ENCODE results near the gene AP3D1.

Gene AP3D1

DNA sequence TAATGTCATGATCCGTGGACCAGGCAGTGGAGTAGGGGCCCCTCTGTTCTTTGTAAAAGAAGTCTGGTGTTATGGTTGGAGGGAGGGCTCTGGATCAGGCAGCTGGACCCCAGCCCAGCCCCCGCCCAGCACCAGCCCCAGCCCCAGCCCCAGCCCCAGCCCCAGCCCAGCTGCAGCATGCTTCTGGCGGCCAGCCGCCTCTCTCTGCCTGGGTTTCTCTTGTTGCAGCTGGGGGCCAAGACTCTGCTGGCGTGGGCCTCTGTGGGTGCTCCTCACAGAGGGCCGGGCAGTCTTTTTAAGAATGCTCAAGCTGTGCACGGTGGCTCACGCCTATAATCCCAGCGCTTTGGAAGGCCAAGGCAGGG, 30.2 kb upstream of the AP3D1 start:
- no peak for FAIRE-seq
- DNase-seq (ENCODE audit: low spot score), result no peak

DNA sequence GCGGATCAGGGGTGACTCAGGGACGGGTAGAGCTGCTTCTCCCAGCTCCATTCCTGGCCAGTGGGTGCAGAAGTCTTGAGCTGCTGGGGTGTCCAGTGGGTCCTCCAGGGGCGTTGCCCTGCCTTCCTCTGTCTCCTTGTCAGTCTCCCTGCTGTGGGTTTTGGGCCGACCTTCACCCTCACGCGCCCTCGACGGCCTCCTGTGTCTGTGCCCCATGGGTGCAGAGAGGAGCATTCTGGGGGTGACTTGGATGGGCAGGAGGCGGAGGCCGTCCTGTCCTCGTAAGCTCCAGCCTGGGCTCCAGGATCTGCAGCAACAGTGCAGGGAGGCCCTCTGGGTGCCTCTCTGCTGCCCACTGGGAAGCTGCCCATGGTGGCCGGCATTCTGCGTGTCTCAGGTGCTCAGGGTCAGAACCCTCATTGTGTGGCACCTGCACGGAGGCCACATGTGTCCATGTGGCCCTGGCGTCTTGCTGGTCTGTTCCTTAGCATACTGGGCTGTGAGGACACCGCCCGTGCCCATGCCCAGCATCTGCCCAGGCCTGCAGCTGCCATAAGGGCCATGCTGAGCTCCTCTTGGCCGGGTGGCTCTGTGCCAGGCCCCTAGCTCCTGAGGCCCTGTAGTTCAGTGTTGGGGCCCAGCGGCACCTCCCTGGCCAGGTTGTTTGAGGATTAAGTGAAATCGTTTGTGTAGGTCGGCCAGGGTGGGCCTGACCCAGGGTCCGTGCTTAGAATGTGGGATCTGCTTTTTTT, 29.7 kb upstream of the AP3D1 start:
- no peak for FAIRE-seq
- no peak for DNase-seq (ENCODE audit: low spot score)

DNA sequence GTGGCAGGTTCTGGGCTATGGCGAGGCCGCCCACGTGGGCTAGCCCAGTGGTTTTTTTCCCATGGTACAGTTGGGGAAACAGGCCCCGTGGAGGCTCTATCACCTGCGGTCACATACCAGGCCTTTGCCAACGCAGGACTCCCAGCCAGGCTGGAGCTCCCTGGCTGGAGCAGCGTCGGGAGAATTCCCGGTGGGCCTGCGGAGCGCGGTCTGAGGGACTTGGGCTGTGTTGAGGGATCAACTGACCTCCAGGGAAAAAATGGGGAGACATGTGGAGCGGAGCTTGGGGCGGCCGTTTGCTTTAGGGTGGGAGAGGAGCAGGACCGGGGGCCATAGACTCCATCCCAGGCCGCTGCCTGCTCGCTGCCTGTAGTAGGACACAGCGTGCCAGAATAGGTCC, 28.7 kb upstream of the AP3D1 start:
- DNase-seq (ENCODE audit: low spot score), result no peak
- no peak for FAIRE-seq

DNA sequence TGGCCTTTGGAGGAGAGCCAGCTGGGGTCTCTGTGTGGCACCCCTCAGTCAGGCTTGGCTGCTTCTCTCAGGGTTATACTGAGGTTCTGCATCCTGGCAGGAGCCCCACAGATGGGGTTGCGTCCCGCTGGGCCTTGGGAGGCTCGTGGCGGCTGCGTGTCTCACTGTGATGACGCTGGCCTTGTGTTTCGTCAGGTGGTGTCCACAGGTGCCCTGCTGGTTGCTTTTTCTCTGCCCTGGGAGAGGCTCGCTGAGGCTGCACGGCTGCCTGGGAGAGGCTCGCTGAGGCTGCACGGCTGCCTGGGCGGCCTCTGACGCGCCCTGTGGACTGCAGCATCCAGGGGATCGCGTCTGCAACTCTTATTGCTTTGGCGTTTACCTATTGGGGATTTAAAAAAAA, 27.7 kb upstream of the AP3D1 start:
- FAIRE-seq (no peak), DNase-seq (ENCODE audit: low spot score) (no peak)

DNA sequence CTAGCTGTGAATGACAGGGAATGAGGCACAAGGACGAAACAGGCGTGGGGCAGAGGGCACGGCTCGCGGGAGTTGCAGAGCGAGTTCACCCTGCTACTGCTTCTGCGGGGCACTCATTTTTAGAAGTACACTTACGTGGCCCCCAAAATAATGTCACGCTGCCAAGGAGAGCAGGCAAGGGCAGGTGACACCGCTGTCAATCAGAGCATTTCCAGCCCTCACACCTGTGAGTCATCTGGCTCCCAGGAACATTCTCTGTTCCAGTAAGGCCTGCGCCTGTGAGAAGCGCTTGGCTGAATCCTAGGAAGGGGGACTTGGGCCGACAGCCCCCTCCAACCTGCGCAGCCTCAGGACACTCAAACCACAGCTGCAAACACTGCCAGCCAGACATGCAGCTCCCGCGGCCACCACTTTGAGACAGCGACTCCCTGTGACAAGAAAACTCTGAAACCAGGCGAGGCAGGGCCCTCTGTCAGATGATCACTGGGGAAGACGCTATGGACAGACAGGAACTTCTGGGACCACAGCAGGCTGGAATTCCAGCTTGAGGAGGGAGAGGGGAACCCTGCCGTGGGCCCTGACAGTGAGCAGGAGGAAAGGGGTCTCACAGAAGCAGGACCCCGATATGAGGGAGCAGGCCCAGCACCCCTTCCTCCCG, 25.1 kb upstream of the AP3D1 start:
- FAIRE-seq, result no peak
- no peak for DNase-seq (ENCODE audit: low spot score)

DNA sequence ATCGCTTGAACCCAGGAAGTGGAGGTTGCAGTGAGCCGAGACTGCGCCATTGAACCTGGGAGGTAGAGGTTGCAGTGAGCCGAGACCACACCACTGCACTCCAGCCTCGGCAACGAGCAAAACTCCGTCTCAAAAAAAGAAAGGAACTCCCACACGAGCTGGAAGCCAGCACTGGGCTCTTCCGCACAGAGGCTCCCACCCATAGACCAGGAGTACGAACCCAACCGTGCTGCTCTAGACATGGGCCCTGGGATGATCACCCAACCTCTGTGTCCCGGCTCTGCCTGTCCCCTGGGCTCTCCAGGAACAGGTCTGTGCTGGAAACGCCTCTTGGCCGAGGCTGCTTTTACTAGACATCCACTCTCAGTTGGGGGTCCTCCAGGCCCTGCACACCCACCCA, 24.4 kb upstream of the AP3D1 start:
- FAIRE-seq (no peak), DNase-seq (ENCODE audit: low spot score) (no peak)

DNA sequence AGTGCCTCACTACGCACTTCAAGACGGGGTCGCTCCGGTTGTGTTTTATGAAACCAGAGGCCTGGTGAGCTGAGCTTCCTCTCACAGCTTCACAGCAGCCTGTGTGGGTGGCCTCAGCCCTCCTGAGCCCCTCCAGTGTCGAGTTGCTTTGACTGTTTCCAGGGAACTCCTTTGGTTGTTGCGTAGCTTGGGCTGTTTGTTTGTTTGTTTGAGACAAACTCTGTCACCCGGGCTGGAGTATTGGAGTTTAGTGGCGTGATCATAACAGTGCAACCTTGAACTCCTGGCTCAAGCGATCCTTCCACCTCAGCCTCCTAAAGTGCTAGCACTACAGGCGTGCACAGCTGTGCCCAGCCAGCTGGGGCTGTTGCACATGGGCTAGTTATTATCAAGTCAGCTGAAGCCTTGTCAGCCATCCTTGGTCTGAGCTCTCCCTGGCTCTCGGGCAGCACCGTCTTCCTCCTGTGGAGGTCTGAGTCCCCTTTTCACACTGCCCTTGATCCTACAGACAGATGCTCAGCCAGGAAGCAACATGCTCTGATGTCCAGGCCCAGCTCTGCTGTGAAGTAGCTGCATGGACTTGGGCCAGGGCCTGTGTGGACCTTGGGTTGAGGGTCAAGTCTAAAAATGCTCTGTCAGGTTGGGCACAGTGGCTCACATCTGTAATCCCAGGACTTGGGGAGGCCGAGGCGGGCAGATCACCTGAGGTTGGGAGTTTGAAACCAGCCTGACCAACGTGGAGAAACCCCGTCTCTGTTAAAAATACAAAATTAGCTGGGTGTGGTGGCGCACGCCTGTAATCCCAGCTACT, 22.6 kb upstream of the AP3D1 start:
- DNase-seq (ENCODE audit: low spot score) (no peak), FAIRE-seq (no peak)

DNA sequence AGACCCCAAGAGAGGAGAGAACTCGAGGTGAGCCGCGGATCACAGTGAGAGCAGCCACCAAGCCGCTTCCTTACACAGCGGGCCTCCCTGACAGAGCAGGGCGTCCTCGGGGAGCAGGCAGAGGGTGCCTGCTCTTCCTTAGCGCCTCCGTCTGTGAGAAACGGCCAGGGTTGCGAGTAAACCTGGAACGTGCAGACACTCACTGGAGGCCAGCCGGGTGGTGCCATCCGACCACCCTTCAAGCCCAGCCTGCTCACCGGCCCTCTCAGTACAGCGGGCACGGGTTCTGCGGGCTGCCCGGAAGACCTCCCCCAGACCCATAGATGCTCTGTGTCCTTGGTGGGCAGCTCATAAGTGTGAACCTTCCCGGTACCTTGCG, 22.0 kb upstream of the AP3D1 start:
- FAIRE-seq, result no peak

DNA sequence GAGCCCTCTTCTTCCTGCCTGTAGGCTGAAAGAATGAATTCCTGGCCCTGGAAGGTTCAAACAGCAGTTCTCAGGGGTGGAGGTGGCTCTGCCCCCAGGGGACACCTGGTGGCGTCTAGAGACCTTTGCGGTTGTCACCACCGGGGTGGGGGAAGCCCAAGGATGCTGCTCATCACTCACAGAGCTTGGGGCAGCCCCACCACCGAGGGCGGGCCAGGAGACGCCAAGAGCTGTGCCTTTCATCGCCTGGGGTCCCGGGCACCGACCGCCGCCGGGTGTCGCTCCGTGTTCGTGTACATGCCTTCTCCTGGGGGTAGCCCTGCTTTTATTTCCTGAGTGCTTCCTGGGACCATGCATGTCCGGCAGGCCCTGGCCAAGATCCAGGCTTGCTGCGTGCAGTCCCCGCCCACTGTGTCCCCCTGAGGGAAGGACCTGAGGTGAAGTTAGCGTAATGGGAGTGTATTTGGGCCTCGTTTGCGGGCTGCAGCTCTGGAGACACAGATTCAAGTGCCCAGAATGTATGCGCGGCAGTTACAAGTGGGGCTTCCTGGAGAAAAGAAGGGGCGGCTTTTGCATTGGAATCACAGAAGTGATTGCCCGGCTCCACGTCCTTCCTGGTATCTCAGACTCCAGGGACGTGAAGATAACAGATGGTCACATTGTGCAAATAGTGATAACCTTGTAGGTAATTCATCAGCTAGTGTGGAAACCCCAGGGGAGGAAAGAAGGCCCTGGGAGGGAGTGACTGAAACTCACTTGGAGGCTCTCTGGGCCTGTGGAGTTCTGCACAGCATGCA, 20.2 kb upstream of the AP3D1 start:
- no peak for DNase-seq (ENCODE audit: low spot score)
- FAIRE-seq, result no peak

More for the DNA sequence above, 22.0 kb upstream of the AP3D1 start:
- DNase-seq (ENCODE audit: low spot score), result no peak

DNA sequence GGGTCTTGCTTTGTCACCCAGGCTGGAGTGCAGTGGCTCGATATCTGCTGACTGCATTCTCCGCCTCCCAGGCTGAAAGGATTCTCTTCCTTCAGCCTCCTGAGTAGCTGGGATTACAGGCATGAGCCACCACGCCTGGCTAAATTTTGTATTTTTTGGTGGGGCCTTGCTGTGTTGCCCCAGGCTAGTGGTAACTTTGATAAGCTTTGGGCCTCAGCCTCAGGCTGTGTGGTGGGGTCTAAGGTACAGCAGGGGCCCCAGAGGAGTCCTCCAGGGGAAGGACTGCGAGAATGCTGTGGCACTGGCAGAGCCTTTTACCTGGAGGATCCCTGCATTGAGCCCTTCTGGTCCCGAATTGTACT, 19.6 kb upstream of the AP3D1 start:
- DNase-seq (ENCODE audit: low spot score), result no peak
- no peak for FAIRE-seq

DNA sequence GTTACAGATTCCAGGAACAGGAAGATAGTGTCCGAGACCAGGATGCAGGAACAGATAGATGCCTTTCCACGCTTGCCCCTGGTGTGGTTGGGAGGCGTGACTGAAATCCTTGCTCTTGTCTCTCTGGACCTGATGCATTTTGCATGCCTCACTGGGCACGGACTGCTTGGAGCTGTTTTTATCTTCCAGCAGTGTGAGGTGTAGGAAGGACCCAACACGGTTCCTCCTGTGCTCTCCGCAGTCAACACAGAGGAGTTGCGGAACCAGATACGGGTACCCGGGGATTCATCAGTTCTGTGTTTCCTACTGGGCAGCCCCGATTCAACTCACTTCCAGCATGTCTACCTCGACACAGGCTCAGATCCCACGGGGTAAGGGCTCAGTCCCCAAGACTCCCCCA, 18.9 kb upstream of the AP3D1 start:
- FAIRE-seq (peak; percentile 62), DNase-seq (ENCODE audit: low spot score) (peak; percentile 44)

DNA sequence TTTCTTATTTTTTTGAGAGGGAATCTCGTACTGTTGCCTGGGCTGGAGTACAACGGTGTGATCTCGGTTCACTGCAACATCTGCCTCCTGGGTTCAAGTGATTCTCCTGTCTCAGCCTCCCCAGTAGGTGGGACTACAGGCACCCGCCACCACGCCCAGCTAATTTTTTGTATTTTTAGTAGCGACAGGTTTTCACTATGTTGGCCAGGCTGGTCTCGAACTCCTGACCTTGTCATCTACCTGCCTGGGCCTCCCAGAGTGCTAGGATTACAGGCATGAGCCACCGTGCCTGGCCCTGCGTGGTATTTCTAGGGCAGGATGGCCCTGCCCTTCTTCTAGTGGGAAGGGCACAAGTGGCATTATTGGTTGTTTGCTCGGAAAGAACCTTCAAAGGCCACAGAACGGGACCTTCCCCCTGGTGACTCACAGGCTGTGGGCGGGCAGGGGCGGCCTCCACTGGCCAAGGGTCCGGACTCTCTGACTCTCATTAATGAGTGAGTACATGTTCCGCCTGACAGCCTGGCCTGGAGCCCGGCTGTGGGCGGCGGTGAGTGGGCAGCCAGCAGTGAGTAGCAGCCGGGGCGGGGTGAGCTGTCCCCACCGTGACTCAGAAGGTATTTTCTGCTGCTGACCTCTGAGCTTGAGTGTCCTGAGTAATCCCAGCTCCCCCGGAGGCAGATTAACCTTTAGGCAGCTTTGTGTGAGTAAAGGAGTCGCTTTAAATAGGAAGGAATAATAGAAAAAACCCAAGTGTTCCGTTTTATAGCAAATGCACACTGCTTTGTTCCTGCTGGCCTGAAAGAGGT, 17.5 kb upstream of the AP3D1 start:
- DNase-seq (ENCODE audit: low spot score), result peak; percentile 100

DNA sequence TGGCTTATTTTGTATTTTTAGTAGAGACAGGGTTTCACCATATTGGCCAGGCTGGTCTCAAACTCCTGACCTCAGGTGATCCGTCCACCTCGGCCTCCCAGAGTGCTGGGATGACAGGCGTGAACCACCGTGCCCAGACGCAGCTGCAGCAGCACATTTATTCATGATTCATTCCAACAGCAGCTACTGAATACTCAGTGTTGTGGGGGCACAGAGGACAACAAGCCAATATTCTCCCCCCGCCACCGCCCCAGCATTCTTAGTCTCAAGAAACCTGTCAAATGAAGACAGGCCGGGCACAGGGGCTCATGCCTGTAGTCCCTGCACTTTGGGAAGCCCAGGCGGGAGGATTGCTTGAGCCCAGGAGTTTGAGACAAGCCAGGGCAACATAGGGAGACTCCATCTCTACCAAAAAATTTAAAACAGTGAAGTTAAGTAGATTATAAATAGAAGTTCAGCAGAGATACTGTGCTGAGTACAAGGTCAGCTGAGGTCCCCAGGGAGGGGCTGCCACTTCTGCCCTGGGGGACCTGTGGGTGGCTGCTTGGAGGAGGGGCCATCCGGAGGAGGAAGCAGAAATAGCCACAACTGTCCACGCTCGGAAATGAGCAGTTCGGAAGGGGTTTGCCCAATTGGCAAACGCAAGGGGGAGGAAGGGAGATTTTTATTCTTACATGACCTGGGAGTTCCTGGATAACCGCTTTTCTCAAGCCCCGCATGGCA, 16.7 kb upstream of the AP3D1 start:
- no peak for FAIRE-seq
- DNase-seq (ENCODE audit: low spot score), result peak; percentile 53

More for the DNA sequence above, 17.5 kb upstream of the AP3D1 start:
- peak; percentile 99 for FAIRE-seq

DNA sequence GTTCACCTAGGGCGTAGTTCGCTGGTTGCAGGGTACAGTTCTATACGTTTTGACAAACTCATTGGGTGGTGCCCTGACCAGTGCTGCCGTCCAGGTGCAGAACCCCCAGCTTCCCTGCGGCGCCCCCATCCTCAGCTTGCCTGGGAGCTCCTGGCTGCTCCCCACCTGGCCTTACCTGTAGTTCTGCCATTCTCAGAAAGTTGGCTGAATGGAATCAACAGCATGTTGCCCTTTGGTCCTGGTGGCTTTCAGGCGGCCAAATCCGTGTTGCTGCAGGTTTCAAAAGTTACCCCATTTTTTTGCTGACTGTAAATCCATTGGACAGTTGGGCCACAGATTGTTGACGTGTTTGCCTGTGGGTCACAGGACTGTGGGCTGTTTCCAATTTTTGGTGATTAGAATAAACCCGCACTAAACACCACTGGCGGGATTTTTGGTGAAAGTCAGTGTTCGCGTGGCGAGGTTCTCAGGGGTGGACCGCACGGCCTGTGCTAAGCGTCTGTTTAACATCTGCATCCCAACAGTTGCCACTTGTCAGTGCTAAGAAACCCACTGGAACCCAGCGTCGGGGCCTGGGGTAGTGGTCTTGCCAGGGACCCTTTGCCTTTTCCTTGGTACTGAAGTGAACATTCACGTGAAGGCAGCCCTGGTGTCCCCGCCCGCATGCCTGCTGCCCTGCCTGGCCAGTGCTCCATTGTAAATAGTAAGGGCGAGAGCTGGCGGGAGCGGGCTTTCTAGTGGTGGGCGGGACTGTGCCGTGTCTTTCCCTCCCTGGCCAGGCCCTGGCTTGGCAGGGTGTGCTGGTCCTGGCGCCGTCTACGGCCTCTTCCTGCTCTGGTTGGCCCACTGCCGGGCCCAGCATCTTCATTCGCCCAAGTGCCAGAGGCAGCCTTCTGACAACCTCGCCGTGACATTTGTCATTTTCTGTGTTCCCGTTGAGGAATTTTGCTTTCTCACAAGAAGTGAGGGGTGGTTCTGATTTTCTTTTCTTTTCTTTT, 15.7 kb upstream of the AP3D1 start:
- no peak for DNase-seq (ENCODE audit: low spot score)
- FAIRE-seq, result no peak

DNA sequence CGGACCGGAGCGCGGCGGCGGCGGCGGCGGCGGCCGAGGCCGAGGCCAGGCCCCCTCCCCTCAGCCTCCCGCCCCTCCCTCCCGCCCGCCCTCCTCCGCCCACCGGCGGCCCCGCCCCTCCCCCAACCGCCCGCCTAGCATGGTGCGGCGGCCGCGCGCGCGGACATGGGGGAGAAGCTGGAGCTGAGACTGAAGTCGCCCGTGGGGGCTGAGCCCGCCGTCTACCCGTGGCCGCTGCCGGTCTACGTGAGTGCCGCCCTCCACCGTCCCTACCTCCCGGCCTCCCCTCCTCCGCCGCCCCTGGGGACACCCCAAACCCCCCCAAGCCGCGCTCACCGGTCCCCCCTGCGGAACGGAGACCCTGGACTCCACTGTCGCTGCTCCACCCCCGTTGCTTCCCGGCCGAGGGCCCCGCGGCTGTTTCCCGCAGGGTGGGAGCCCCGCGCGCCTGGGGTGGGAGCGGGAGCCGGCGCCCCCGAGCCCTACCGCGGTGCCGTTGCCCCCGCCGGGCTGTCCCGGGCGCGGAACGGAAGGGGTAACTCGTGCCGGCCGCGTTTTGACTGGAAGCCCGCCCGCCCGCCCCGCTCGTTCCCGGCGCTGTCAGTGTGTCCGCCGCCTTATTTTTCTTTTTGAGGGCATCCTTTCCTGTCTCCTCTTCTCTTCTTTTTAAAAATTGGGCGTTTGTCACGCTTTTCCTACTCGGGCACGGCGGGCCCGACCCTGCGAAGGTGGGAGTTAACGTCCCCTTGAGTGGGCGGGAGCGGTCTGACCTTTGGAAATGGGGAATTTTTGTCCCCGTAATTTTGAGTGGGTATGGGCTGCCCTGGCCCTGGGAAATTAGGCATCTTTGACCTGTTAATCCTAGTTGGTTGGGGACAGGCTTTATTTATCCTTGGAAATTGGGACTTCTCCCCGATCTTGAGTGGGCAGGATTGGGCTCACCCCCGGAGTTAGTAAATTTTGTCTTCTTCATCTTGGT, 12.9 kb upstream of the AP3D1 start:
- no peak for DNase-seq (ENCODE audit: low spot score)
- FAIRE-seq, result no peak

DNA sequence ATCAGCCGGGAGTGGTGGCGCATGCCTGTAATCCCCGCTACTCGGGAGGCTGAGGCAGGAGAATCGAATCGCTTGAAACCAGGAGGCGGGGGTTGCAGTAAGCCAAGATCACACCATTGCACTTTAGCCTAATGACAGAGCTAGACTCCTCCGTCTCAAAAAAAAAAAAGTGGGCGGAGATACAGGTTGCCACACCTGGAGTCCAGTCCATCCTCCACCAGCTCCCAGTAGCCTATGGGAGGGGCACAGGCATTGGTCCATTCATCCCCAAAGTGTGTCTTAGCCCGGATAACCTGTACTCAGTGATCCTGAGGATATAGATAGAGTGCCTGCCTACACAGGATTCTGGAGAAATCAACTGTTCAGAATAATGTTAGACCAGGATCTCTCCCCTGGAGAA, 9.0 kb upstream of the AP3D1 start:
- no peak for FAIRE-seq
- no peak for DNase-seq (ENCODE audit: low spot score)

DNA sequence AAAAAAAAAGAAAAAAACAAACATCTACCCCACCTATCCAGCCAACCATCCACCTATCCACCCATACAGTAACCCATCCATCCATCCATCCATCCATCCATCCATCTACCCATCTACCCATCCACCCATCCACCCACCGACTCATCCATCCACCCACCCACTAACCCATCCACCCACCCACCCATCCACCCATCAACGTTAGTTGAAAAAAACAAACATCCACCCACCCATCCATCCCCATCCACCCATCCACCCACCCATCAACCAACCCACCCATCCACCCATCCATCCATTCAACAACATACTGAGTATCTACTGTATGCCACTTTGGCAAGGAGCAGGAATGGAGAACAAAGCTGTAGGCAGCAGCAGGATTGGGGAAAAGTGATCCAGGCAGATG, 6.1 kb upstream of the AP3D1 start:
- DNase-seq (ENCODE audit: low spot score), result no peak
- FAIRE-seq, result no peak

DNA sequence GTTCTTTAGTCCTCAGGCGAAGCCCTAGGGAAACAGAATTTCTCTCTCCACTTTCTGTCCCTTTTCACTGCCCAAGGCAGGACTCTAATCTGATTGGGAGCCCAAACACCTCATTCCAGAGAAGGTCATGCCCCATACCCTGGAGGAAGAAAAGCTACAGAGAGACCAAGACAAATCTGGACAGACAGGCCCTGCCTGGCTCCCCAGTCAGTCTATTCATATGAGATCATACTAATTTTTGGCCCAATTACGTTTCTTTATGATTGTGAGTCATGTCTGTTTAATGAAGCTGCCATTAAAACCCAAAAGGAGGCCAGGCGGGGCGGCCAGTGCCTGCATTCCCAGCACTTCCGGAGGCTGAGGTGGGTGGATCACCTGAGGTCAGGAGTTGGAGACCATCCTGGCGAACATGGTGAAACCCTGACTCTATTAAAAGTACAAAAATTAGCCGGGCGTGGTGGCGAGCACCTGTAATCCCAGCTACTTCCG, 3.3 kb upstream of the AP3D1 start:
- no peak for FAIRE-seq
- DNase-seq (ENCODE audit: low spot score), result no peak
